ENCODE results near the gene RTP5.

DNA sequence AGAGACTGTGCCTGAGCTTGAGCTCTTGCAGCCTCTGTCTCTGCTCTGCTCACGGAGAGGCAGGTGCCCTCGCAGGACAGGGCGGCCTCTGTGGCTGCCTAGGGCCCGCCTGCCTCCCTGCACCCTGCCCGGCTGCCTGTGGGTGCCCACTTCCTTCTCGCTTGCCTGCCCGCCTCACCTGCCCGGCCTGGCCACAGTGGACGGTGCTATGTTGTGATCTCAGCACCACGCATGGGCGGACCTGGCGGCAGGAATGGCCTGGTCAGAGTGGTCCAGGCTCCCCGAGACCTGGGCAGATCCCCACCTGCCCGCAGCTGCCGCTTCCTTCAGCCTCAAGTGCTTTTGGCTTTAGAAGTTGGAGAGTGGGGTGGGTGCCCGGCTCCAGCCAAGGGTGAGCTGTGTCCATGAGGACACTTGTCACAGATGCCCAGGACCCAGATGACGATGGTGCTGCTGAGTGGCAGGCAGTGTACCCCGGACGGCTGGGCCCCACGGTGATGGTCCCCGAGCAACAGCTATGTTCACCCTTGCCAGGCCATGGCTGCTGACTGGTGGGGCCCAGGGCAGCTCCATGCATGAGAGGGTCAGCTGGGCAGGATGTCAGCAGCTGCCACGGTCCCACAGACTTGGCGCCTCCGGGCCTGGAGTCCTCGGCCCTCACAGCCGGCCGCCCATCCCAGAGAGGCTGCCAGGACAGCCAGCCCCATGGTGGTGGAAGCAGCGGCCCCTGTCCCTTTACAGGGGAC lies 25.3 kb downstream of the RTP5 start:
- TF ChIP-seq CTCF (IDR thresholded peaks at IDR 0.05) (no peak), POLR2A (IDR thresholded peaks at IDR 0.05) (no peak)
